NCI-H2196 (cell line): Measurements from ENCODE around the gene FOXN3.

Source experiments
- DNase-seq: peaks from one replicate; lab custom pipeline; 2025; ENCODE audit not compliant: unreplicated experiment; lab: John Stamatoyannopoulos, UW

FOXN3 gene

DNA sequence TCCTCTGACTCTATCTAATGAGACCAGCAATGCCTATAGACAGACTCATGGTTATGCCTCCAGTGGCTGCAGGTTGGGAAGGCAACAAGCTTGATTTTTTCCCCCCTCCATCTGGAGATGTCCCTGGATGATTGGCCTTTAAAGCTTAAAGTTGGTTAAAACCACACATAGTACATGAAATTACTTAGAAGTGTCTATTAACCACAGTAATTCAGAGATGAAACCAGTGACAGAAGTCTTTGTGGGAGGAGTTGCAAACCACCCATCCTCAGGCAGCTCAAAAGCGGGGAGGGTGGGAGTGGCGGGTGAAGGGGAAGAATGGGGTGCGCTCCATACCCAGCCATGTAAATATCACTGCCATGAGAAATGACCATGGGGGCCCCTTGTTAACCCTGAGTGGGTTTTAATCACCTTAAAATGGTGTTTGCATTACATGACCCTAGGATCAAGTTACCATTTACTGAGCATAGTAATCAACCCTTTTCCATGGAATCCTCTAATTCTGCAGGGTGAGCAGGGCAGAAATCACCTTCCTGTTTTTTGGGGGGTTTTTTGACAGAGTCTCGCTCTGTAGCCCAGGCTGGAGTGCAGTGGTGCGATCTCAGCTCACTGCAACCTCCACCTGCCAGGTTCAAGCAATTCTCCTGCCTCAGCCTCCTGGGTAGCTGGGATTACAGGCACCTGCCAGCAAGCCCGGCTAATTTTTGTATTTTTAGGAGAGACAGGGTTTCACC is 133.5 kb downstream of the FOXN3 start:
- DNase-seq: no peak

DNA sequence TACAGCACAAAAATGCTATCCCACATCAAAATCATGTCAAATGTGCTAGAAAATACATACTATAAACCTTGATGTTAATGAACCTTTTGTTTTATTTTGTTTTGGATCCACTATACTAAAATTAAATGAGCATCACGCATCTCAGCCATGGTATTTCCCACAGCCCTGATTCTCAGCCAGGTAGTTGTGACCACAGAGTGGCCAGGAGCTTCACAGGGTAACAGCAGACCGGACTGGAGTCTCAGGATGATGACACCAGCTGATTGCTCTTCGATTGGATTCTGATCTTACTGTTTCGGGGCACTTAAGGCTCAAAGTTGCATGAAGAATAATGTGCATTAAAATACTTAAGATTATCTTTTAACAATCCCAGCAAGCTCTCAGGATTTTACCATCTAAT is 134.8 kb downstream of the FOXN3 start:
- DNase-seq: no peak

DNA sequence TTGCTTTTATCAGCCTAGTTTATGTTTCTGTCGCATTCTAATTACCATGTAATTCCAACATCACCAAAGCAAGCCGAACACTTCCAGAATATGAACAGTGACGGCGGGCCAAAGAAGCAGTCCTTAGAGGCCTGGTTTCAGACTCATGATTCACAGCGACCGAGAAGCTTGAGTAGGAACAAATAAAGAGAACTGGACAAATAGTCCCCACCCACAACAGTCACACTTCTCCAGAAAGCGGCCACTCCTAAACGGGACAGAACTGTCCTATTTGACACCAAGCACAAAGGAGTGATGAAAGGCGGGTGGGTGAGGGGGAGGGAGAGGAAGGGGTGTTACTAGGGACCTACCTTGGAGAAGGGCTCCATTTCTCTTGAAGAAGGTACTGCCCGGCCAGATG is 136.4 kb downstream of the FOXN3 start:
- DNase-seq: no peak

DNA sequence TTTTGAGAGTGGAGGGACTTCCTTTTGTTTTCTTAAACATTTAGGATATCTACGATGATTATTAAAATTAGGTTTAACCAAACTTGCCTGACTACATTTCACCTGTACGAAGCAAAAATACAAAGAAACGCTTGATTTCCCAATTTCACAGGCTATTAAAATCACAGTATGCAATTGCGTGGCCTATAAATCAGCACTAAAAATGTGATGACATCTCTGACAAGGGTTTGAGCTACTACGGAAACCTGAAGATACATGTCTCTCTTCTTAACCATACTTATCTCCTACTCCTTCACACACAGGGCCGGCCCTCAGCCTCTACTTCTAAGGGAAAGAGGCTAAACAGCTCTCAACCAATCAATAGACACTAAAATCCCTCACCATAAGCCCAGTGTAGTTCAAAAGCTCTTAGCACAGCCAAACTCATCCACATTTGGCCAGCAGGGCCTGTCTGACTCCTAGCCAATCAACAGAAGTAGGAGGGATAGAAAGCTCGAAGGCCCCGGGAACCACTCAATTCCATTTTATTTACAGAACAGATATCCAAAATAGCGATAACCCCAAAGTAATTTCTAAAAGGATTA is 137.3 kb downstream of the FOXN3 start:
- no peak for DNase-seq

DNA sequence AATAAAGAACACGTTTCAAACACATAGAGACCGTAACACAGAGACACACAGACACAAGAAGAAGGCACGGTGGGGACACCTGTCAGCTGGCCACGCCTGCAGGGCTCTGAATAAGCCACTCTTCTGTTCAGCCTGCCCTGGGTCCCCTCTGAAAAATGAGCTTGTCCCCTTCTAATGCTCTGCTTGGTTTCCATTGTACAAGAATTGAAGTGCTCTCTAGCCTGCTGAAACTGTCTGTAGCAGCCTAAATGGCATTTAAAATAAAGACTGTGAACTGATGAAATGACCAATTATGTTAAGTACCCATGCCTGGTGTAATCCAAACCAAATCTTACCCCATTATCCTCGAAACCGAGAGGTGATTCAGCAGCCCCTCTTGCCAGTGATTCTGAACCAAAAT is 139.8 kb downstream of the FOXN3 start:
- no peak for DNase-seq

DNA sequence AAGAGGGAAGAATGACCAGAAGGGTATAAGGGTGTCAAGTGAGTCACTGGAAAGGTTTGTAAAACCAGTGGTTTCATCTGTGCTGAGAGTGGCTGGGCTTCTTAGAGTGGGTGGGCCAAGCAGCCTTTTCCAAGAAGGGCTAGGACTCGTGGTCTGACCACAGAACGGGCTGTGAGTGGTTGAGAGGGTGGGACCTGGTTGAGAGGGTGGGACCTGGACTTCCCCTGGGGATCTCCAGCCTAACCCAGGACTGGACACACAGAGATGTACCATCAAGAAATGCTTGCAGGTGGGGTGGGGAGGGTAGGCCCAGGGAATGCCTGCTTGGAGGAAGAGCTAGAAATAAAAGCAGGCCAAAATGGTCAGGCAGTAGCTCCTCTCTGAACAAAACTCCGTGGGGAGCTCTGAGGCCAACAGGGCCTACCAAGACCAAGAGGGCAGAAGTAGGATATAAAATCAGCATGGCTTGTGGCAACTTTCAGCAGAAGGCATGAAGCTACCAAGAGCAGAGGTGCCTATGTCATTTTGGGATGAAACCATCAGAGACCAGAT is 140.5 kb downstream of the FOXN3 start:
- no peak for DNase-seq

DNA sequence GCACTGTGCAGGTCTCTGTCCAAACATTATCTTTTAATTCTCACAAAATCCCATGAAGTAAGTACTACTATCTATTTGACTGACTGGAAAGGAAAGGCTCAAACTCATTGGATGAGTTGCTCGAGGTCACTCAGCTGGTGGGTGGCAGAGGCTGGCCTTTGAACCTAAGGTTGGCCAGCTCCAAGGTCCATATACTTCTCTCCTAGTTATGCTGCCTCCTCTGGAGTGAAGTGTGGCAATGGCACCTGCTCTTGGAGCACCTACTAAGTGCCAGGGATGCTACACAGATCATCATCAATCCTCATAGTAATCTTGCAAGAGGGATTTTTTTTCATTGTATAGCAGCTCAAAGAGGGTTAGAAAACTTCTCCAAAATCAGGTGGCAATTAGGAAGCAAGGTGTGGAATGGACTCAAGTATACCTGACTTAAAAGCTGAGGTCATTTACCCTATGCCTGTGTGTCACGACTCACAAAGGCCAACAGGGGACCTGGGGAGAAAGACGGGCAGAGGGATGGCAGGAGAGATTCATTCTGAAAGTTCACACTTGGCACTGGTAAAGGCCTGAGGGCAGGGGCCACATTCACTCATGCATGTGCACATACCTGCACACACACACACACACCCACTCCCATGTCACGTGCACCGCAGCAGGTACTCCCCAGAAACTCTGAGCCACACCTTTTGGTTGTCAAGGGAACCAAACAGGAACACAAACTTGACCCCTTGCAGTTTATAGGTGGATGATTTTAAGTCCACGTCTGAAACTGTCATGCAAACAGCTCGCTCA is 146.4 kb downstream of the FOXN3 start:
- DNase-seq: no peak

DNA sequence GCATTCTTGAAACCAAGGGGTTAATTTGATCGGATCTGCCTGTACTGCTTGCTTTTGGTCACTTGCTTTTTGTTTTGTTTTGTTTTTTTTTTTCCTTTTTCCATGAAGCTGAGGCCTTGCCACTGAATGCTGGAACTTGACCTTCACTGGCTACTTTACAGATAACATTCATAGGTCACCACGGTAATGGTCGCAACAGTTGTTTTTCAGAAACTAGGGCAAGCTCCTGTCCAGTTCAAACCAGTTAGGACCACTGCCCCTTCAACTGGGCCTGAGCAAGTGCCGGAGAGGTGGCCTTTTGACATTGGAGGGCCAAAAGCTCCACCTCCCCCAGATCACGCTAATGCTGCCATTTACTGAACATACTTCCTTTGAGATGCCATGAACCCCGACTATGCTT is 147.6 kb downstream of the FOXN3 start:
- DNase-seq: no peak

DNA sequence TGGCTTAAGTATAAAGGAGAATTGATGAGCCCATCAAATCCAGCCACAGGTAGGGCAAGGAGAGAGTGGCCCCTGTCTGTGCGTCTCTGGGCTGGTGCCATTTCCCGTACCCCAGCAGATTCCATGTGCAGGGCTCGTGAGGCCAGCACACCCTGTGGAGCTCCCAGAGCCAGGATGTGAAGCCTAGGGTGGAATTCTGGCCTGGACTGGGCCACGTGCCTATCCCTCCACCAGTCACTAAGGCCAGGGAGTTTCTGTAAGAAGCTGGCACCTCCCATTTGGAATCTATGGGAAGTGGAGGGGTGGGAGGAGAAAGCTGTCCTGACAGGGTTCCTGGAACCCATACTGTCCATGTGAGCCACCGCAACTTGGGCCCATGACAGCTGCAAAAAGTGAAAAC is 148.5 kb downstream of the FOXN3 start:
- DNase-seq: no peak

DNA sequence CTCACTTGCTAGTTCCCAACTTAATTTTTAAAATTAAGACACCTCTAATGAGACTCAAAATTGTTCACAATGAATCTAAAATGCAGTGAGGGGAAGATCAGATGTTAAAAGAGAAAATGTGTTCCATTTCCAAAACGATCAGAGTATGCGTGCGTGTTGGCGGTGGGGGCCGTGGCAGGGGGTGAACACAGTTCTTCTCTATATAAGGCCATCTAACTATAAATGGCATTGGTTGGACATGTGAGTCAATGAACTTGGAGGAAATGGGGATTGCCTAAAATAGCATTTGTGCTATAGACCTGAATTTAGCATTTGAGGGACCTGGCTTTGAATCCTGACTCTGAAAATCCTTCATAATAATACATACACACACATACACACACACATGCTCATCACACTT is 149.4 kb downstream of the FOXN3 start:
- no peak for DNase-seq

DNA sequence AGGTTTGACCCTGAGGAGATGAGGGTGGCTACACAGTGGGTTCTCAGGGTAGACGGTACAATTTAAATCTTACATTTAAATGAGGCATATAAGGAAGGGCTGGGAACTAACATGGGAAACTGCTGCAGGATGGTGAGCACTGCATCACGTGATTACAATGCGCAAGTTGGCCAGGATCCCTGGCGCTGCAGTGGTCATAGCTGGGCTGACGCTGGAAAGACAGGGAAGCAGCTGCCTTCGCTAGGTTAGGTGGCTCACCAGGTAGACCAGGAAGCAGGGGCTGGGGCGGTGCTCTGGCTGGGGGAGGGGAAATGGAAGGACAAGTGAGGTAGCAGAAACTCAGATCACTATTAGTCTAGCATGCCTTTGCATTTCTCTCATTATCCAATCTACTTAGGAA is 149.9 kb downstream of the FOXN3 start:
- no peak for DNase-seq

DNA sequence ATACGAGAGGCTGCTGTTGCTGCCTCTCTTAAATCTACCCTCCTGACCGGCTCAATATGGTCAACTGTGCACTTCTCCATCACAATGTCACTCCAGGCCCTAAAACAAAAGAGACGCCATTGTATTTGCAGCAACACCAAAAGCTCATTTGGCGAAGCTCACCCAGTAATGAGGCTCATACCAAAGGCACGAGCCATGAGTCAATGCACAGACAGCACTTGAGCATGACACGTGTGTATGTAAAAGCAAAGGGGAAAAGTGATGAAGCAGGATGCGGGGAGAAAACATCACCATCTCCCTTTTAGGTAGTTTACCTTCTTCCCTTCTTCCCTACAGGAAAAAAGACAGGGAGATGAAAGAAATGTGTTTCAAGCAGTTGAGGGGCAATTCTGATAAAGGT is 150.3 kb downstream of the FOXN3 start:
- DNase-seq: no peak

DNA sequence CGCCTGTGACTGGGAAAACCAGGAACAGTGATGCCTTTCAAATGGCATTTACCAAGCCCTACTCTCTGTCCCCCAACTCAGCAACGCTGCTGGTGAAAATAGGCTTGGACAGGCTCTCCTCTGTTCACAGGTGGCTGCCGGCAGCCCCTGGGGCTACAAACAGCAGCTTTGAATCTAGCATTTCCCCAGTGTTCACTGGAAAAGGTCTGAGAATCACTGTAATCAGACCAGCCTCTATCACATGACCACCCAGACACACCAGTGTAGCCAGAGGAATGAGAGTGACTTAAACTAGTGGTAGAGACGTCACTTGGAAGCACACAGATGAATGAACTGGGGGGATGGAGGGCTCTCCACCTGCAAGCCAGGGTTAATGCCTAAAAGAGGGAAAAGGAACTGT is 151.8 kb downstream of the FOXN3 start:
- no peak for DNase-seq

DNA sequence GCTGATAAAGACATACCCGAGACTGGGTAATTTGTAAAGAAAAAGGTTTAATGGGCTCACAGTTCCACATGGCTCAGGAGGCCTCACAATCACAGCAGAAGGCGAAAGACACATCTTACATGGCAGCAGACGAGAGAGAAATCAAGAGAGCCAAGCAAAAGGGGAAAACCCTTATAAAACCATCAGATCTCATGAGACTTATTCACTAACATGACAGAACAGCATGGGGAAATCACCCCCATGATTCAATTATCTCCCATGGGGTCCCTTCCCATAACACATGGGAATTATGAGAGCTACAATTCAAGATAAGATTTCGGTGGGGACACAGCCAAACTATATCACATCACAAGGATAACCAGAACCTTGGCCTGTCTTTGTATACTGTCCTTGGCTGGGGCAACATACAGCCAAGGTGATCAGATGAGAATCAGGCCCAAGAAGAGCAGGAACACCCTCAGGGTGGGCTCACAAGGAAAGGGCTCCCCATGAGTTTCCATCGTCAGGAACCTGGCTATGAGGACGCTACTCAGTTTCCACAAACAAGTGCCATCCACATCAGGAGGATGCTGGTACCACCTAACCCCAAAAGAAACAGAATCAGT is 152.7 kb downstream of the FOXN3 start:
- no peak for DNase-seq

DNA sequence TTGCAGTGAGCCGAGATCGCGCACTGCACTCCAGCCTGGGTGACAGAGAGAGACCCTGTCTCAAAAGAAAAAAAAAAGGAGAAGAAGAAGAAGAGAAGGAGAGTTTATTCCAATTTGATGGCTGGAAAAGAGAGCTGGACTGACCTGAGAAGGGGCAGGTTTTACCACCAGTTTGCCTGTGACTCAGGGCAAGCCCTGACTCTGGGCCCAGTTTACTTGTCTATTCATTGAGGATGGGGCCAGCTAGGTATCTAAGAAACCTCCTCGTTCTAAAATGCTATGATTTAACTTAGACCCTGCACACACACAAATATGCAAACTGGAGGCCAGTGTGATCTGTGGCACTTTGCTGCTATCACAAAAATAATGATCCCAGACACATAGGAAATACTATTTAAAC is 155.0 kb downstream of the FOXN3 start:
- DNase-seq: no peak

DNA sequence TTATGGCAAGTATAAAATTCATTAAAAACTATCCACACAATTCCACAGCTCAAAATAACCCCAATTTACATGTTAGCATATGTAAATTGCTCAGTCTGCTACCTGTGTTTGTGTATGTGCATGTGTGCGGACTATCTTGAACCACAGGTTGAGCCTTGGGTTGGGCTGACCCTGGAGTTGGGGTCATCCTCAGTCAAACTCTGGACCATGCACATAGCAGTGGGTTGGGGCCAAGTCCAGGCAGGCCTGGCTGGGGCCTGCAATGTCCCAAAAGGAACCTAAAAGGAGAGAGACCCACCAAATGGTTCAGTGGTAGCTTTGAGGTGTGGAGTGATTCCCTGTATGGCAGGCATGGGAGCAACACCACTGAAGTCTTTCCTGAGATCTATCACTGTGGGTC is 156.1 kb downstream of the FOXN3 start:
- DNase-seq: no peak

DNA sequence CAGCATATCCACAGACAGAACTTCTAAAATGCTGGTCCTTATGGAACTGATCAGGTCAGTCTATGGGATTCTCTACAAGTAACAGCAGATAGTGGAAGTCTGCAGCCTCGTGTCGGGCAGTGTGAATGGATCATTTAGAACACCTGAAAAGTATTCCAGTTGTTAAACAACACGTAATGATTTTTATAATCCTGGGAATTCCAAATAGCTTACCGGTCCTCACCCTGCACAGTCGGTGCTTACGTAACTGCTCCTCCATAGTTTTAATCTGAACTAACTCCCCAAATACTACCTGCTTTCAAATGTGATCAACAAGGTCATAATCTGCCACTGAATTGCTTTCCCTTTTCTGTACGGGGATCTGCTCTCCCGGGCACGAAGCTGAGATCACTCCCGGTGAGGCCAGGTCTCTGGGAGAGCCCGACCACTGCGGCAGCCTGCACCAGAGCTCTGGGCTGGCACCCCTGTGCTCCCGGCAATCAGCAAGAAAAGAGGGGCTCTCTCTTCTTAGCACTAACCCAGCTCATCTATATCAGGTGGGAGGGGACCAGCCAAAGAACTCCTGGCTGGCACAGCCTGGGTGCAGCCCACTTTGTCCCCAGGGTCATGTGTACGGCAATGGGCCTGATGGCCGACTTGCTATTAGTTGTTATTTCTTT is 157.0 kb downstream of the FOXN3 start:
- no peak for DNase-seq

DNA sequence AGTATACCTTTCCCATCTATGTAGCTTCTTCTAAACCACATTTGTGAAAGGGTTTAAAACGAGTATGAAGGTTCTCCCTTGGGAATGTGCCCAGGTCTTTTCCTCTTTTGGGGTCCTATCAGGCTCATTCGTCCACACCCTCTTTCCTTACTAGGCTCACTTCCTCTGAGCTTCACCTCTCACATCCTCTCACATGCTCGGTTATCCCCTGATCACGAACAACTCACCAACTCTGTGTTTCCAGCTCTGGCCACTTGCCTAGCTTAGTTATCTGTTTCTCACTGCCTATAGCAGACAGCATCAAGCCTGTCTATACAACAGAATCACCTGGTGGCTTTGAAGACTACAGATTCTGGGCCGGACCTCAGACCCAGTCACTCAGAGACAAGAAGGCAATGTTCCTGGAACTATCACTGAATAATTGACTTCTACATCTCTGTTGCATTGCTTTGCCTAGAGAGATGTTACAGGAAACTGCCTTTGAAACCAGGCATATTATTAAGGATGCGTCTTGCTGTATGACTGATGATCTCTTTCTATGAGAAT is 158.2 kb downstream of the FOXN3 start:
- DNase-seq: no peak

DNA sequence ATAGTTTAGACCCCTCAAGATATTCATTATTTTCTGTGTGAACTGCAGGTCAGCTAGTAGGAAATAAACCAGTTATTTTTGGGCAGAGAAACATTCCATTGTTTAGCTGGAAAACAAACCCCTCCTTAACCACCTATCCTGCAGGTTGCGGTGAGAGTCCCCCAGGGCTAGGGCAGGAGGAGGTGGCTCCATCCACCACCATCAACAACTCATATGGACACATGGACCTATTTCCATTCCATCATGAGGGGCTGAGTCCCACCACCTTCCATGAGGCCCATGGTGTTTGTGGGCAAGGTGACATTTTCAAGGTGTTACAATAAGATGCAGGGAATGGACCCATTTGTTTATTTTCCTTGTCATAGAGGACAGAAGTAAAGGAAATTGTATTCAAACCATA is 160.1 kb downstream of the FOXN3 start:
- DNase-seq: no peak

DNA sequence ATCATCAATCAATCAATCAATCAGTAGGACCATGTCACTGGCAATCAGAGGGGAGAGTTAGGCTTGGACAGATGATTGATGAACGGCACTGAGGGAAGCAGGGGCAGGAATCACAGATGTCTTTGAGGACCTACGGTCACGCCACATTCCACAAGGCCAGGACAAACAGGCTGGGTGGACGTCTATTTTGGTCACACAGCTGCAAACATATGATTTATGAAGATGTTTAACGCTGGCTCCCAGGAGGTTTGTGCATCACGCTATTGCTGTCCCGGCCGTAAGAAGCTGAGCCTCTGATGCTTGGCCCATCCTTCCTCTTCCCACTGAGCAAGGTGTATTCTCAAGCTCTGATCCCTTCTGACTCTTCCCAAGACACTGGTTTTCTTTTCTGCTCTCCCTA is 160.8 kb downstream of the FOXN3 start:
- no peak for DNase-seq

DNA sequence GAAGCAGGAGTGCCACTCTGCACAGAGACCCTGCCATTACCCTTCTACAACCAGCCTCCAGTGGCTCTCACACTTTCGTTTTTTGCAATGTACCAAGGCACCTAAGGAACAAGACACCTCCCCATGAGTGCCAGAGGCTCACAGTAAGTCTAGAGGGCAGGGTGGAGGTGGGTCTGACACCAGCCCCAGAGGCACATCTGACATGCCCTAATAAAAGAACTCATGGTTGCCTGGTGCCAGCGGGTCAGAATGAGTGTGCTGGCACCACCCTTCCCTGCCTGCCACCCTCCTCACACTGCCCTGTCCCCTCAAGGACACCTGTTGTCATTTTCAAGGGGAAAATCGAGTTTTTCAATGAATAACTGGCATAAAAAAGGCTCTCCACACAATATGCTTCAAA is 161.2 kb downstream of the FOXN3 start:
- no peak for DNase-seq
